Panc1 (cell line): ENCODE measurements around the gene CPA5. TPM values are rescaled to one million over a fixed set of nuclear protein-coding genes. Genes with fewer than 3 reads are reported as not detected.

Experiments used
- total RNA-seq: library from RNA; stranded (reverse); gene quantifications from one replicate; pipeline ENCODE4 v1.2.1, GENCODE V29; 2021; ENCODE audit not compliant: unreplicated experiment

Gene CPA5
- total RNA-seq, 1 experiment from 2014 or later: not detected

Other genes starting within 250 kb of the CPA5 start
- gene TMEM209, start 139.4 kb upstream of the CPA5 start, total RNA-seq: 32.3 TPM
- gene SSMEM1, start 137.0 kb upstream of the CPA5 start, total RNA-seq: not detected
- gene CPA2, start 78.0 kb upstream of the CPA5 start, total RNA-seq: 0.87 TPM
- 3.1 TPM for gene CPA4, start 51.7 kb upstream of the CPA5 start, total RNA-seq
- gene CPA1, start 35.7 kb downstream of the CPA5 start, total RNA-seq: 7.6 TPM
- gene CEP41, start 96.2 kb downstream of the CPA5 start, total RNA-seq: 13.2 TPM
- gene MEST, start 147.3 kb downstream of the CPA5 start, total RNA-seq: 44.4 TPM